GM20000 (cell line): Measurements from ENCODE around the gene LIPC.

Experiments used
- DNase-seq: peaks from one replicate; pipeline ENCODE4 v3.0.0; 2012; ENCODE audit warnings: low spot score
- CTCF ChIP-seq: IDR thresholded peaks from 2 replicates; pipeline ENCODE4 v1.5.1; 2012; ENCODE audit warnings: mild to moderate bottlenecking, control low read depth; ENCODE audit errors: extremely low read depth, missing control alignments

Gene LIPC

GRCh38 chr15:58431221-58432149, at the start of gene LIPC:
LIPC (plus strand) TSS chr15:58431991; CDS start chr15:58432033, 42 bp downstream.
- DNase-seq, result no peak
- TF ChIP-seq CTCF, result no peak

DNA sequence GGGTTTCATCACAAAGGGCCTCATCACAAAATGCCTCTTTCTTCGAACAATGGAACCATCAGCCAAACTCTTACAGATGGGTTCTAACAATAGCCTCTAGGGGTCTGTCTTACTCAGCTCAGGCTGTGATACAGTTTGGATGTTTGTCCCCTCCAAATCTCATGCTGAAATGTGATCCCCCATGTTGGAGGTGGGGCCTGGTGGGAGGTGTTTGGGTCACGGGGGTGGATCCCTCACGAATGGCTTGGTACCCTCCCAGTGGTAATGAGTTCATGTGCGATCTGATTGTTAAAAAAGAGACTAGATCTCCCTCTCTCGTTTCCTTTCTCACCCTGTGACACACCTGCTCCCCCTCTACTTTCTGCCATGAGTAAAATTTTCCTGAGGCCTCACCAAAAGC, 47.9 kb upstream of the LIPC start:
- TF ChIP-seq CTCF, result no peak
- no peak for DNase-seq

DNA sequence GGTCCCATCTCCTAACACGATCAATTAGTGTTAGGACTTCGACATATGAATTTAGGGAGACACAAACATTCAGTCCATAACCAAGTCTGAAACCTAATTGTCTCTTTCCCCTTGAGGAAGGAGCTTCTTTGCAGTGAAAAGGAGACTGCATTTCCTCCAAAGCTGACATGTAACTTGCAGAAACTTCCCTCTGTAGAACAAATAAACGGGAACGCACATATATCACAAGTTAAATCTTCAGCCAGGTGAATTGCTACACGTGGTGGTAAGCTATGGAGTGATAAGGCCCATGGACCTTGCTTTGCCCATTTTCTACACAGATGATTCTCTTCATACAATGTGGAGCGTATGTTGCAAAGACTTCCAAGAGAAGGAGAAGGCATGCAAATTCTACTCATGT, 47.1 kb upstream of the LIPC start:
- no peak for TF ChIP-seq CTCF
- no peak for DNase-seq

DNA sequence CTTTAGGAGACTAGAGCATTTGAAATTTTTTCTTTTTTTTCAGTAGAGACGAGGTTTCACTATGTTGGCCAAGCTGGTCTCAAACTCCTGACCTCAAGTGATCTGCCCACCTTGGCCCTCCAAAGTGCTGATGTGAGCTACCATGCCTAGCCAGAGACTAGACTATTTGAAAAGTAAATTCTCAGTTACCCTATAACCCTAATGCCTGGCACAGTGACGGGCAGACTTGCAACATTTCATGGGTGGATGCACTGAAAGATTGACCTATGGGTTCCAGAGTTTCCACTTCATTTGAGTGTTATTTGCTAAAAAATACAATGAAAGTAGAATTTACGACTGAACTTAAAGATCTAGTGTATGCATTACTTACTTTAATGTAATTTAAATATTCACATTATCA, 45.7 kb upstream of the LIPC start:
- no peak for TF ChIP-seq CTCF
- DNase-seq, result no peak

DNA sequence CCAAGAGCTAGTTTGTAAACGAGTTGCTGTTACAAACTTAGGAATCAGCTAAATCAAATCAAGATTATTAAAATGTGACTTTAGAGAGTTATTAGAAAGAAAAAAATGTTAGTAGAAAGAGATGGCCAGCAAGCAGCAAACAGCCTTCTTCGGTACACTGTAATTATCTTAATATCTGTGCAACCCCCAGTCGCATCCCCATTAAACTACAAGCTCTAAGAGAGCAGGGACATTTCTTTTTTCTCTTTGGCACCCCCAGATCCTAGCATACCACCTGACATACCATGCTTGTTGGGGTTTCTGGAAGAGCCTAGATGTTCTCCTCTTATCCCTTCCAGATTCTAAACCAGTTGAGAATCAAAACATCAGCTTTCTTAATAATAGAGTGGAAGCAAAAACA, 45.1 kb upstream of the LIPC start:
- TF ChIP-seq CTCF, result no peak
- DNase-seq, result no peak

GRCh38 chr15:58387130-58387529, 44.7 kb upstream of the LIPC start:
- no peak for TF ChIP-seq CTCF
- DNase-seq, result no peak

DNA sequence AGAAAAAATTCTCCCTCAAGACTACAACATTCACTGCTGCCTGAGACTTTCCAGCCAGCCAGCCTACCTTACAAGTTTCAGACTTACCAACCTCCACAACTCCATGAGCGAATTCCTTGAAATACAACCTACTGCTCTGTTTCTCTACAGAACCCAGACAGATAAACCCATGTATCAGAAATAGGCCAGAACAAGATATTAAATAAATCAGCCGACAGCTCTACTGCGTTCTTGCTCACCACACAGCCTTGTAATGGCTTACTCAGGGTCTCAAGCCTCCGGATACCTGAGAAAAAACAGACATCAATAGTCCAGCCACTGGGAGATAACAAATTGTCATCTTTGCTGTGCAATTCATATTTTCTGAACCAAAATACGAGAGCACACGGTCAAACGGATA, 43.6 kb upstream of the LIPC start:
- no peak for TF ChIP-seq CTCF
- DNase-seq, result no peak
